DOHH2 (cell line): ENCODE measurements around the gene ZFAND2B.

ENCODE experiments used
- EZH2phosphoT487 ChIP-seq: fragments of 200-600 bp; sonication (generic); IDR thresholded peaks from 2 replicates; pipeline ENCODE4 v1.6.1; 2017; ENCODE audit warnings: borderline replicate concordance, mild to moderate bottlenecking, antibody characterized with exemption, low read length, moderate library complexity, mixed read lengths
- TF ChIP-seq, protein P1 (sequence below): fragments of 200-600 bp; sonication (generic); IDR thresholded peaks from one replicate; pipeline ENCODE4 v1.5.1; 2014; ENCODE audit warnings: antibody characterized with exemption, mild to moderate bottlenecking, low read depth, low read length; ENCODE audit not compliant: poor library complexity, severe bottlenecking

DNA sequence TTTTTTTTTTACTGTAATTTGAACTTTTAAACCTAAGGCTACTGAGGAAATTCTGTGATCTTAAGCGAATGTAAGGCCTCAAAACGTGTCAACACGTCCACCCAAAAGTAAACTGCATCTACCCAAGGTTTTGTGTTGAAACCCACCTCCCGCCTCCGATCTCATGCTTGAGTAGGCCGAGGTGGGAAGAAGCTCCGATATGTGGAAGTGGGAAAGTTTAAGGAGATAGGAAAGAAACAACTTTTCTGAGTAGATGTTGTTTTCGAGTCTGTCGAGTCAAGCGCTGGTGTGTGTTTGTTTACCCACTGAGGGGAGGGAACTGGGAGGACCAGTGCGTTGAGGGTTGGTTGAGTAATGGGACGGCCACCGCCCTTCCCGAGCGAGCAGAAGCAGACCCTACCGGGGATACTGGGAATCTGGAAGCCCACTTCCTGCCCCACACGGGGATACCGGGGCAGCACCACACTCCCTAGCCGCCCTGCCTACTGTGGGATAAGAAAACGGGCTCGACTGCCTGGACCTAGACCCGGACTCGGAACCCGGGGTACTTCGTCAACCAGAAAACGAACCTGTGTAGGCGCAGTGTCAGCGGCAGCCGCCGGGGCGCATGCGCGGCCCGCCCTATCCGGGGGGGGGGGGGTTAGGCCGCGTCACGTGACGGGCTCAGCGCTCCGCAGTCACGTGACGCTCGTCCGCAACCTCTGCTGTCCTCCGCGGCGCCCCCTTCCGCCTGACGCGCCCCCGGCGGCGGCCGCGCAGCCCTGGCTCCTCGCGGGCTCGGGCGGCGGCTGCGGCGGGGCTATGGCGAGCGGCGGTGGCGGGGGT lies 28.8 kb upstream of the ZFAND2B start, which contains the start of gene RETREG2:
- TF ChIP-seq, protein P1, sequence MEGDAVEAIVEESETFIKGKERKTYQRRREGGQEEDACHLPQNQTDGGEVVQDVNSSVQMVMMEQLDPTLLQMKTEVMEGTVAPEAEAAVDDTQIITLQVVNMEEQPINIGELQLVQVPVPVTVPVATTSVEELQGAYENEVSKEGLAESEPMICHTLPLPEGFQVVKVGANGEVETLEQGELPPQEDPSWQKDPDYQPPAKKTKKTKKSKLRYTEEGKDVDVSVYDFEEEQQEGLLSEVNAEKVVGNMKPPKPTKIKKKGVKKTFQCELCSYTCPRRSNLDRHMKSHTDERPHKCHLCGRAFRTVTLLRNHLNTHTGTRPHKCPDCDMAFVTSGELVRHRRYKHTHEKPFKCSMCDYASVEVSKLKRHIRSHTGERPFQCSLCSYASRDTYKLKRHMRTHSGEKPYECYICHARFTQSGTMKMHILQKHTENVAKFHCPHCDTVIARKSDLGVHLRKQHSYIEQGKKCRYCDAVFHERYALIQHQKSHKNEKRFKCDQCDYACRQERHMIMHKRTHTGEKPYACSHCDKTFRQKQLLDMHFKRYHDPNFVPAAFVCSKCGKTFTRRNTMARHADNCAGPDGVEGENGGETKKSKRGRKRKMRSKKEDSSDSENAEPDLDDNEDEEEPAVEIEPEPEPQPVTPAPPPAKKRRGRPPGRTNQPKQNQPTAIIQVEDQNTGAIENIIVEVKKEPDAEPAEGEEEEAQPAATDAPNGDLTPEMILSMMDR: no peak
- no peak for TF ChIP-seq EZH2phosphoT487
